ENCODE measurements around the gene OR8G1. TPM values are rescaled to one million over a fixed set of nuclear protein-coding genes. Genes with fewer than 3 reads are reported as not detected.

Gene OR8G1
- total RNA-seq (2014; rRNA removed; shearing (Covaris generic)) (not detected in 2 replicates), total RNA-seq (2022) (not detected in 2 replicates), Bru-seq, nascent RNA (not detected), BruChase-seq, experiment 1, labeled RNA remaining after a 6-hour chase (not detected), BruChase-seq, experiment 2, labeled RNA remaining after a 2-hour chase (not detected)
- long read RNA-seq: 0 reads

GRCh38 chr11:124240621-124241397 is at the start of gene OR8G1:
Gene OR8G1, plus strand, starts transcription at chr11:124241095. Its CDS starts 8,581 bp downstream, at chr11:124249676.
- intact Hi-C loops (cut with micrococcal nuclease; ENCODE audit: unreplicated experiment): no loop called here
- BruUV-seq (replicated peaks): no TSS peak
- Histone ChIP-seq H3K36me3 (ENCODE audit: insufficient read depth, low read length) (no peaks in the 10 kb centered on the region), H2AFZ (ENCODE audit: low read length) (no peak within 1 kb of the TSS), H3K9me2 (ENCODE audit: insufficient read depth, low read length) (no peaks in the 10 kb centered on the region), H3K9me3 (ENCODE audit: low read length) (no peaks in the 10 kb centered on the region), H3K4me3 (ENCODE audit: low read depth, low read length, poor library complexity, severe bottlenecking) (no peak within 1 kb of the TSS), H3K4me1 (ENCODE audit: insufficient read depth, low read length, poor library complexity, severe bottlenecking) (no peaks in the 10 kb centered on the region), H3K4me2 (ENCODE audit: low read length) (no peak within 1 kb of the TSS), H3K79me2 (ENCODE audit: insufficient read depth, low read depth, low read length) (no peaks in the 10 kb centered on the region), H4K20me1 (ENCODE audit: insufficient read depth, low read length) (no peaks in the 10 kb centered on the region), H3K27ac (ENCODE audit: low read depth, low read length, poor library complexity, severe bottlenecking) (no peak within 1 kb of the TSS)
- CTCF ChIA-PET (ENCODE audit: unreplicated experiment): no interaction called here
- no peak for DNase-seq (ENCODE audit: low spot score)
- TF ChIP-seq EZH2phosphoT487 (IDR thresholded peaks at IDR 0.05; ENCODE audit: borderline replicate concordance, low read depth, low read length) (no peak), CTCF (conservative IDR thresholded peaks at IDR 0.05; ENCODE audit: low read length) (no peak)
- POLR2A ChIA-PET: no interaction called here

- no peaks in the 10 kb centered on the region for H3K79me2 ChIP-seq (ENCODE audit: insufficient read depth, low read depth, low read length)
- H3K27ac ChIP-seq (ENCODE audit: low read depth, low read length, poor library complexity, severe bottlenecking): no peak overlapping the region
- no peak overlapping the region for H3K4me2 ChIP-seq (ENCODE audit: low read length)
- no peak overlapping the region for H2AFZ ChIP-seq (ENCODE audit: low read length)
- POLR2A ChIA-PET: no interaction called here
- BruUV-seq (replicated peaks): no TSS peak
- intact Hi-C loops (cut with micrococcal nuclease; ENCODE audit: unreplicated experiment): no loop called here
- H4K20me1 ChIP-seq (ENCODE audit: insufficient read depth, low read length): no peaks in the 10 kb centered on the region
- DNase-seq (ENCODE audit: low spot score): no peak
- no peaks in the 10 kb centered on the region for H3K9me2 ChIP-seq (ENCODE audit: insufficient read depth, low read length)
- H3K9me3 ChIP-seq (ENCODE audit: low read length): no peaks in the 10 kb centered on the region
- CTCF ChIA-PET (ENCODE audit: unreplicated experiment): interaction anchor here (0.9 kb wide), 1 partner anchor 137 kb away, joined by 3 read pairs; no protein-coding TSS in a partner anchor
- H3K4me1 ChIP-seq (ENCODE audit: insufficient read depth, low read length, poor library complexity, severe bottlenecking): no peaks in the 10 kb centered on the region
- TF ChIP-seq CTCF (conservative IDR thresholded peaks at IDR 0.05; ENCODE audit: low read length) (no peak), EZH2phosphoT487 (IDR thresholded peaks at IDR 0.05; ENCODE audit: borderline replicate concordance, low read depth, low read length) (no peak)
- H3K4me3 ChIP-seq (ENCODE audit: low read depth, low read length, poor library complexity, severe bottlenecking): no peak overlapping the region
- no peaks in the 10 kb centered on the region for H3K36me3 ChIP-seq (ENCODE audit: insufficient read depth, low read length)
Observed at GRCh38 chr11:124193221-124194010, 47.5 kb upstream of the OR8G1 start.
